Upper lobe of right lung (tissue), 1 donor: ENCODE data around the gene TMEM116. TPM values are rescaled to one million over a fixed set of nuclear protein-coding genes. Genes with fewer than 3 reads are reported as not detected.
A peak's percentile ranks its signal among the peaks of the same experiment; 100 is the strongest.
"Not testable (repeated sequence)": the region's sequence is repeated elsewhere in the genome, so short reads cannot be mapped to it uniquely, and the experiment has no call there.

Source experiments
- ATAC-seq: fragments of 200-7000 bp; cut with Tn5 transposase; one replicate; pipeline ENCODE4 v1.9.1; 2020; ENCODE audit warnings: mild to moderate bottlenecking, moderate library complexity
- DNase-seq: peaks from one replicate; pipeline ENCODE4 v3.0.0-alpha.2; 2020
- H3K27ac ChIP-seq: fragments of 200-600 bp; one replicate; pipeline ENCODE4 v1.8.0; 2022
- H3K27me3 ChIP-seq: fragments of 200-600 bp; one replicate; pipeline ENCODE4 v1.8.0; 2022; ENCODE audit warnings: mild to moderate bottlenecking
- H3K36me3 ChIP-seq: fragments of 200-600 bp; one replicate; pipeline ENCODE4 v1.8.0; 2022
- H3K4me1 ChIP-seq: fragments of 200-600 bp; one replicate; pipeline ENCODE4 v1.8.0; 2022
- H3K4me3 ChIP-seq: fragments of 200-600 bp; one replicate; pipeline ENCODE4 v1.8.0; 2022; ENCODE audit warnings: mild to moderate bottlenecking
- H3K9me3 ChIP-seq: fragments of 200-600 bp; one replicate; pipeline ENCODE4 v1.8.0; 2022
- CTCF ChIP-seq: fragments of 200-600 bp; IDR thresholded peaks from one replicate; pipeline ENCODE4 v1.8.0; 2022; ENCODE audit warnings: antibody characterized with exemption
- intact Hi-C: fragments of 100-400 bp; cut with DNase I; formaldehyde crosslinking; loops from one replicate; pipeline ENCODE4 v1.11.0; 2022
- total RNA-seq: library from RNA; stranded (reverse); fragmentation: NEBNext Ultra II Directional; extraction: Animal tissue kit (Norgen Biotek cat#: 25700); gene quantifications from one replicate; pipeline ENCODE4 v1.2.1, GENCODE V29; 2021
- donor health status: DM: no; HTN: yes; CAD: no; lungs with severe emphysema.

The TMEM116 gene
- total RNA-seq, 1 donor from 2014 or later = 23.4 TPM

GRCh38 chr12:111976860-111977259, 36.1 kb downstream of the TMEM116 start:
- no peak for DNase-seq
- no peak for TF ChIP-seq CTCF

GRCh38 chr12:111976291-111976690, 36.7 kb downstream of the TMEM116 start:
- ATAC-seq (no peak), DNase-seq (no peak)
- H3K4me3 ChIP-seq = no peak overlapping the region
- no peak for TF ChIP-seq CTCF
- H3K4me1 ChIP-seq = no peaks in the 10 kb centered on the region
- H3K9me3 ChIP-seq = no peaks in the 10 kb centered on the region
- H3K27me3 ChIP-seq = no peaks in the 10 kb centered on the region
- H3K27ac ChIP-seq = no peak overlapping the region
- no peaks in the 10 kb centered on the region for H3K36me3 ChIP-seq
- intact Hi-C loops = no loop called here

More at GRCh38 chr12:111976860-111977259, 36.1 kb downstream of the TMEM116 start:
- Histone ChIP-seq H3K27ac (no peak overlapping the region), H3K9me3 (no peaks in the 10 kb centered on the region), H3K4me1 (no peaks in the 10 kb centered on the region), H3K4me3 (no peak overlapping the region), H3K27me3 (no peaks in the 10 kb centered on the region), H3K36me3 (no peaks in the 10 kb centered on the region)
- ATAC-seq = no peak
- intact Hi-C loops = no loop called here

- no peak overlapping the region for H3K4me3 ChIP-seq
- H3K4me1 ChIP-seq = no peaks in the 10 kb centered on the region
- ATAC-seq = peak; percentile 69
- intact Hi-C loops = no loop called here
- TF ChIP-seq CTCF = no peak
- DNase-seq = no peak
- no peak overlapping the region for H3K27ac ChIP-seq
- H3K36me3 ChIP-seq = no peaks in the 10 kb centered on the region
- H3K9me3 ChIP-seq = no peaks in the 10 kb centered on the region
- no peaks in the 10 kb centered on the region for H3K27me3 ChIP-seq
These were observed 37.6 kb downstream of the TMEM116 start for GRCh38 chr12:111975161-111975931.

GRCh38 chr12:111971800-111972199, 41.2 kb downstream of the TMEM116 start:
- no peak overlapping the region for H3K27ac ChIP-seq
- no peak for ATAC-seq
- intact Hi-C loops = no loop called here

GRCh38 chr12:111964935-111965334, 48.0 kb downstream of the TMEM116 start:
- Histone ChIP-seq H3K4me1 (no peaks in the 10 kb centered on the region), H3K36me3 (no peaks in the 10 kb centered on the region), H3K27me3 (no peaks in the 10 kb centered on the region), H3K4me3 (no peak overlapping the region), H3K9me3 (peaks cover 5% of the 10 kb centered on the region), H3K27ac (peak overlapping the region; percentile 48)
- intact Hi-C loops = no loop called here
- DNase-seq (no peak), ATAC-seq (peak; percentile 81)
- TF ChIP-seq CTCF = no peak

More at GRCh38 chr12:111971800-111972199, 41.2 kb downstream of the TMEM116 start:
- TF ChIP-seq CTCF = no peak
- no peak for DNase-seq
- H3K4me3 ChIP-seq = no peak overlapping the region
- no peaks in the 10 kb centered on the region for H3K4me1 ChIP-seq
- H3K9me3 ChIP-seq = no peaks in the 10 kb centered on the region
- H3K27me3 ChIP-seq = no peaks in the 10 kb centered on the region
- H3K36me3 ChIP-seq = no peaks in the 10 kb centered on the region

- intact Hi-C loops, H3K4me3 ChIP-seq, H3K36me3 ChIP-seq, H3K27ac ChIP-seq, DNase-seq, H3K4me1 ChIP-seq, H3K9me3 ChIP-seq, H3K27me3 ChIP-seq, ATAC-seq: not testable (repeated sequence)
These were observed 53.4 kb downstream of the TMEM116 start for GRCh38 chr12:111959518-111959917.

- DNase-seq, H3K36me3 ChIP-seq, intact Hi-C loops, H3K27ac ChIP-seq, H3K4me3 ChIP-seq, H3K9me3 ChIP-seq, H3K4me1 ChIP-seq, H3K27me3 ChIP-seq, ATAC-seq: not testable (repeated sequence)
These were observed 55.7 kb downstream of the TMEM116 start for GRCh38 chr12:111957224-111957623.
